GM18870 (cell line): Measurements from ENCODE around the gene PROCR.
A peak's percentile ranks its signal among the peaks of the same experiment; 100 is the strongest.
"Not testable (repeated sequence)": the region's sequence is repeated elsewhere in the genome, so short reads cannot be mapped to it uniquely, and the experiment has no call there.

Source experiments
- ATAC-seq: cut with Tn5 transposase; IDR thresholded peaks from one replicate; pipeline ENCODE4 v1.9.1; 2021; ENCODE audit warnings: moderate library complexity; ENCODE audit not compliant: unreplicated experiment

PROCR gene

DNA sequence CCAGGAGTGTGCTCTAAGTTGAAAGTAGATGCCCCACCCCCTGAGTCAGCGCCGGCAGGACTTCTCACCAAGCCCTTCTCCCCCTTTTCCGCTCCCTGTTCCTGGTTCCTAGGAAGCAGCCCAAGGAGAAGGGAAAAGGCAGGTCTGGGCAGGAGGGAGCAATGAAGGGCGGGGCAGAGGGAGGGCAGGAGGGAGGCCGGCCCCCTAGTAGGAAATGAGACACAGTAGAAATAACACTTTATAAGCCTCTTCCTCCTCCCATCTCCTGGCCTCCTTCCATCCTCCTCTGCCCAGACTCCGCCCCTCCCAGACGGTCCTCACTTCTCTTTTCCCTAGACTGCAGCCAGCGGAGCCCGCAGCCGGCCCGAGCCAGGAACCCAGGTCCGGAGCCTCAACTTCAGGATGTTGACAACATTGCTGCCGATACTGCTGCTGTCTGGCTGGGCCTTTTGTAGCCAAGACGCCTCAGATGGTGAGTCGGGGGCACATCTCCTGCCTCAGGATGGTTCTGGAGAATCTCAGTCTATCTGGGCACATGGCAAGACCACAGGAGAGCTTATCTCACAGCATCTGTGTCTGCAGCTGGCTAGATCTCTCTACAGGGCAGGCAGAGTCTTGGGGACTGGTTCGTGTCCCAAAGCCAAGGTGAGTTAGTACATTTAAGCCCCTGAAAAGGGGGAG, at the start of gene PROCR:
Gene PROCR (plus strand): TSS at position 320 of the 681 bp plus-strand sequence. CDS start 83 bp downstream, at position 403.
- no peak for ATAC-seq

- ATAC-seq: no peak
These were observed 49.0 kb upstream of the PROCR start for GRCh38 chr20:35122756-35123405.

DNA sequence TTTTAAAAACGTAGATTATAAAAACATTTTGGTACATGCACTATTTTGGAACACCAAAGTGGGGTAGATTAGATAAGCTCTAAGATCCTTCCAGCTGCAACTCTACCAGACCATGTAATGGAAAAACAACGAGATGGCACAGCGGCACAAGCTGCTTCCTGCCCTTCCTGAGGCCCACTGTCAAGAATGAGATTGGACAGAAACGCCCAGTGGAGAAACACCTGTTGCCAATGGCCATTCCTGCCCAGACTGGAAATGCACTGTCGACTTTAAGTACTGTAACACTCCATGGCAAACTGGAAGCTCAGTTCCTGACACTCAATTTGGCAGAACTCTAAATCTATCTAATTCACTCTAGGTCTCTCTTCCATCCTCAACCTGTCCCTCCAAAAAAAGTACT, 46.1 kb upstream of the PROCR start:
- ATAC-seq: no peak

DNA sequence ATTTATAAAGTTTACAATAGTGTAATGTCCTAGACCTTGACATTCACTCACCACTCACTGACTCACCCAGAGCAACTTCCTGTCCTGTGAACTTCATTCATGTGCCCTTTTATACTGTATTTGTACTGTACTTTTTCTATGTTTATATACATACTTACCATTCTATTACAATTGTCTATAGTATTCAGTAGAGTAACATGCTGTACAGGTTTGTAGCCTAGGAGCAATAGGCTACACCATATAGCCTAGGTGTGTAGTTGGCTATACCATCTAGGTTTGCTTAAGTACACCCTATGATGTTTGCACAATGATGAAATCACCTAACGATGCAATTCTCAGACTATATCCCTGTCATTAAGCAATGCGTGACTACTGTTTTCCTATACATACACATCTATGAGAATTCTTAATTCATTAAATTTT, 42.2 kb upstream of the PROCR start:
- no peak for ATAC-seq

- no peak for ATAC-seq
These were observed 39.9 kb upstream of the PROCR start for GRCh38 chr20:35131934-35132333.

- ATAC-seq: no peak
These were observed 38.8 kb upstream of the PROCR start for GRCh38 chr20:35133031-35133430.

GRCh38 chr20:35133735-35134134, 38.1 kb upstream of the PROCR start:
- ATAC-seq: no peak

- ATAC-seq: no peak
These were observed 37.4 kb upstream of the PROCR start for GRCh38 chr20:35134472-35134871.

- no peak for ATAC-seq
These were observed 37.0 kb upstream of the PROCR start for GRCh38 chr20:35134880-35135279.

DNA sequence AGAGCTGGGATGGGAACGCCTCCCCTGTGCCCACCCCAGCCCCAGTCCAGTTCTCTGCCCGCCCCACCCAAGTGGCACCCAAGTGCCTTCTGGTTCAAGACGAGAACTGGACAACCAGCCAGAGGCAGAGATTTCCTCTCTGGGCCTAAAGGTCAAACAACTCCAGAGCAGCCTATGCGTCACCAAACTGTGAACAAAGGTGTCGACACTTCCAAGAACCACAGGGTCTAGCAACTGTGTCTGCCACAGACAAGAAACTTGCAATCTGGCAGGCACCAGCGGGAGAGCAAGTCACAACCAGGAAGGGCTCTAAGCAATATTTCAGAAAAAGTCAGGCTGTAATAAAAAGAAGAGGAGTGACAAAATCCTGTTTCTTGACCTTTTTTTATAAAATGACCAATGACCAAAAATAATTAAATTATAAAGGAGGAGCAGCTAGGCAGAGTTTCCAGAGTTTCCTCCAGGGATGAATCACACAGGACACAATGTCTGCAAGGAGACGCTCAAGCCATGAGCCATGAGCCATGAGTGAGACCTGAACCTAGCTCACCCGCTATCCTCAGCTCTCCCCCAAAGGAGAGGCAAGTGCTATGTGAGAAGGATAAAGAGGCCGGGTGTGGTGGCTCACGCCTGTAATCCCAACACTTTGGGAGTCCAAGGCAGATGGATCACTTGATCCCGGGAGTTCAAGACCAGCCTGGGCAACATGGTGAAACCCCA, 35.8 kb upstream of the PROCR start:
- no peak for ATAC-seq

DNA sequence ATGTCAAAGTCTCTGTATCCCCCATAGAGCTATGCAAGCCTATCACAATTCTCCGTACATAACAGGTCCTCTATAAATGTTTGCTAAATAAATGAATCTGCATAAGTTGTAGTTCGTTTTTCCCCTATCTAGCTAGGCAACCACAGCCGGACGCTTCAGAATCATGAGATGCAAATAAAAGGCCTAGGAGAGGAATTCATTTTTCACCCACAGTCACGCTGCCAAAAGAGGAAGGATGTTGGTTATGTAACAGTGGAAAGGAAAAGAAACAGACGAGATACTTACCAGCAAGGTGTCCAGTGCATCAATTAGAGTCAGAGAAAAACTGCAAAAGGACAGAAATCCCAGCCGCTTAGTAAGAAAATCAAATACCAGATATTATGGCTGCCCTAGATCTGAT, 27.2 kb upstream of the PROCR start:
- ATAC-seq: no peak

GRCh38 chr20:35145141-35145564, 26.7 kb upstream of the PROCR start:
- no peak for ATAC-seq

- no peak for ATAC-seq
These were observed 25.5 kb upstream of the PROCR start for GRCh38 chr20:35146299-35146919.

DNA sequence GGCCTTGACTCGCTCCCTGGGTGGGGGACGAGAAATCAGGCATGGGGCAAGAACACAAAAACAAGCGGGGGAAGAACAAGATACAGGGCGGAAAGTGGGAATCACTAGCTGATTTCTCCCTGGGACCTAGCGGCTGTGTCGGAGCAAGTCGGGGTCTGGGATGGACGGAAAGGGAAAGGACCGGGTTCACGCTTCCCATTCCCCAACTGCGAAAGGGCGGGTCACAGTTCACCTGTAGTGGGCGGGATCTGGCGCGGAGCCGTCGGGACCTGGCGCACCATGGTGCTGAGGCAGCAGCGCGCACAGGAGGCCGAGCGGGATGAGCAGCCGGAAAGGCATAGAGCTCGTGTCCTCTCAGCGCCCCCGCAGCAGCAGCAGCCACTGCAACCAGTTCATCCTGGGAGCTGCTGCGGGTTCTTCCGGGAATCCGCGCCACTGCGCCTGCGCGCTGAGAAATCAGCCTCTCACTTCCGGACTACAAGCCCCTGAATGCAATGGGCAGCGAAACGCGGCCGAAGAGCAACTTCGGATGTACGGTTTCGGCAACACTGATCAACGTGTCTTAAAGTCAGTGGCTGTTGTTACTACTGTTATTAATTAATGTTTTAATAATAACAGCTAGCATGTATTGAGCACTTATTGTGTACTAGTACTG, 24.8 kb upstream of the PROCR start, which contains the start of gene EDEM2:
Gene EDEM2 (minus strand): TSS at position 417 of the 655 bp plus-strand sequence. CDS start 78 bp downstream, at position 339.
- peak; percentile 74 for ATAC-seq

DNA sequence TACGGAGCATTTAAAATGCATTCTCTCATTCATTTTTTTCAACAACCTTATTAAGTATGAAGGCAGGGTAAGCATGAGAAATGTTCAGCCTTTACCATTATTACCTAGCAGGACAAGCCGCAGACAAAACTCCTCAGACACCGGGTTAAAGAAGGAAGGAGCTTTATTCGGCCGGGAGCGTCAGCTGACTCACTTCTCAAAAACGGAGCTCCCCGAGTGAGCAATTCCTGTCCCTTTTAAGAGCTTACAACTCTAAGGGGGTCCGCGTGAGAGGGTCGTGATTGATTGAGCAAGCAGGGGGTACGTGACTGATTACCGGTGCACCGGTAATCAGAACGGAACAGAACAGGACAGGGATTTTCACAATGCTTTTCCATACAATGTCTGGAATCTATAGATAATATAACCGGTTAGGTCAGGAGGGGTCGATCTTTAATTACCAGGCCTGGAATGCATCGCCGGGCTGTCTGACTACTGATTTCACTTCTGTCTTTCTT, 24.2 kb upstream of the PROCR start:
- ATAC-seq: peak; percentile 20

DNA sequence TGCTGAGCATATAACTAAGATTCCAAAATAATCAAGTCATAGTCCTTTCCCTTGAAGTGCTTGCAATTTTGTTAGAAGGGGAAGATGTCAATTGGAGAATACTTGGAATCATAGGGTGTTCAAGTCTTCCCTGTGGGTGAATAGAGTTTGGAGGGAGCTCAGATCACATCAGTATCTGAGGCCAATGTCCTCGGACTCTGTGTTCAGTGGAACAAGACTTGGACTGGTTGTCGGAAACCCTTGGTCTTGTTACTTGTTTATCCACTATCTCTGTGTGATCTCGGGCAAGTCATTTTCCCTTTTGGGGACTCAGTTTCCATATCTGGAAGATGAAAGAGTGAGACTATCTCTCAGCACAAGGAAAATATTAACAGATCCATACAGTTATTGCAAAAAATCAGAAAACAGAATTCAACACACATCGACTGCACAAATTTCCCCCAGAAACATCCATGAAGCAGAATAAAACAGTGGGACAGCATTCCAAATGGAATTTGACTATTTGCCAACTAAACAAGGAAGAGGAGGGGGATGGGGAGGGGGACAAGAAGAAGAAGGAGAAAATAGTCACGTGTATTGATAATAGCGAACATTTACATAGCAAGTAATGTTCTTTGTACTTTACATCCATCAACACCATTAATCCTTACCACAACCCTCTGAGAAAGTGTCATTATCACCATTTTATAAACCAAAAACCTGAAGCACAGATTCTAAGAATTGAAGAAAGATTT, 20.9 kb upstream of the PROCR start:
- no peak for ATAC-seq

GRCh38 chr20:35151736-35152135, 20.1 kb upstream of the PROCR start:
- no peak for ATAC-seq

GRCh38 chr20:35155936-35156335, 15.9 kb upstream of the PROCR start:
- no peak for ATAC-seq

- no peak for ATAC-seq
These were observed 14.9 kb upstream of the PROCR start for GRCh38 chr20:35156978-35157377.

DNA sequence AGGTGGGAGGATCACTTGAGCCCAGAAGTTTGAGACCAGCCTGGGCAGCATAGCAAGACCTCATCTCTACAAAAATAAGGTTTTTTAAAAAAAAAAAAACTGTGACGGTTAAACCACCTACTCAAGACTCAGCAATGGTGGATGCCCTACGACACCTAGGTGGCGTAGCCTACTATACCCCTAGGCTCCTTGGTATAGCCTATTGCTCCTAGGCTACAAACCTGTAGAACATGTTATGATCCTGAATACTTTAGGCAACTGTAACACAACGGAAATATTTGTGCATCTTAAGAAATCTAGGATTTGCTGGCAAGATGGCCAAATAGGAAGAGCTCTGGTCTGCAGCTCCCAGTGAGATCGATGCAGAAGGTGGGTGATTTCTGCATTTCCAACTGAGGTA, 11.5 kb upstream of the PROCR start:
- ATAC-seq: not testable (repeated sequence)
